A673 (cell line): ENCODE data around the gene PLA2G2A.

Source experiments
- EZH2 ChIP-seq: fragments of 200-600 bp; sonication (generic); IDR thresholded peaks from 2 replicates; pipeline ENCODE4 v1.6.1; 2017; ENCODE audit warnings: borderline replicate concordance, low read depth, mild to moderate bottlenecking, mixed read lengths, antibody characterized with exemption, low read length; ENCODE audit not compliant: poor library complexity, severe bottlenecking
- TF ChIP-seq, protein P1 (sequence below): fragments of 300-800, 200-600 bp; sonication (generic); conservative IDR thresholded peaks from 2 replicates; pipeline ENCODE4 v1.5.1; 2017; ENCODE audit warnings: low read depth, mild to moderate bottlenecking, antibody characterized with exemption, low read length, moderate library complexity, mixed read lengths

DNA sequence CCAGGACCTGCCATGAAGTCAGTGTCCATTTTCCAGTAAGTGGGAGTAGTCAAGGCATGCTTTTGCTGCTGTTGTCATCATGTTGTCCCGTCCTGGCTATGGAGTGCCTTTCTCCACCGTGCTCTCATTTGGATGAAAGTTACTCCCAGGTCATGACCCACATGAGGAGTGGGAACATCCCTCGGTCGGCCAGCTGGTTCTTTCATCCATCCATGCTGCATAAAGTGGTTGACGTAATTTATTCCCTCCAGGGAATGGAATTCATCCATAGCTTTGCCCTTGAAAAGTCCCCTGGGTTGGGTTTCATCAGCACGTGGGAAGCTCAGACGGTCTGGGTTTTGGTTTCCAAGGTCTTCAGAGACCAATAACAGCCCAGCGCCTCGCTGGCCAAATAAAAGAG lies 11.6 kb downstream of the PLA2G2A start:
- TF ChIP-seq, protein P1, sequence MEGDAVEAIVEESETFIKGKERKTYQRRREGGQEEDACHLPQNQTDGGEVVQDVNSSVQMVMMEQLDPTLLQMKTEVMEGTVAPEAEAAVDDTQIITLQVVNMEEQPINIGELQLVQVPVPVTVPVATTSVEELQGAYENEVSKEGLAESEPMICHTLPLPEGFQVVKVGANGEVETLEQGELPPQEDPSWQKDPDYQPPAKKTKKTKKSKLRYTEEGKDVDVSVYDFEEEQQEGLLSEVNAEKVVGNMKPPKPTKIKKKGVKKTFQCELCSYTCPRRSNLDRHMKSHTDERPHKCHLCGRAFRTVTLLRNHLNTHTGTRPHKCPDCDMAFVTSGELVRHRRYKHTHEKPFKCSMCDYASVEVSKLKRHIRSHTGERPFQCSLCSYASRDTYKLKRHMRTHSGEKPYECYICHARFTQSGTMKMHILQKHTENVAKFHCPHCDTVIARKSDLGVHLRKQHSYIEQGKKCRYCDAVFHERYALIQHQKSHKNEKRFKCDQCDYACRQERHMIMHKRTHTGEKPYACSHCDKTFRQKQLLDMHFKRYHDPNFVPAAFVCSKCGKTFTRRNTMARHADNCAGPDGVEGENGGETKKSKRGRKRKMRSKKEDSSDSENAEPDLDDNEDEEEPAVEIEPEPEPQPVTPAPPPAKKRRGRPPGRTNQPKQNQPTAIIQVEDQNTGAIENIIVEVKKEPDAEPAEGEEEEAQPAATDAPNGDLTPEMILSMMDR, result no peak
- TF ChIP-seq EZH2, result no peak
